CD4-positive, CD25-positive, alpha-beta regulatory T cell (primary cell): ENCODE results near the gene ACOD1. TPM values are rescaled to one million over a fixed set of nuclear protein-coding genes. Genes with fewer than 3 reads are reported as not detected.
"Not testable (repeated sequence)": the region's sequence is repeated elsewhere in the genome, so short reads cannot be mapped to it uniquely, and the experiment has no call there.

Experiments used
- ATAC-seq, 2 donors: fragments of 150-1000 bp; cut with Tn5 transposase; one replicate each; pipeline ENCODE4 v1.10.0; 2021; ENCODE audit warnings: low read depth in 2 of 2, moderate number of reproducible peaks in 2 of 2, moderate library complexity in 1 of 2
- DNase-seq, 3 donors: peaks; one replicate each; pipeline versions ENCODE4 v3.0.0 to v3.0.0-alpha.2; 2012 to 2022; ENCODE audit warnings: mixed read lengths in 1 of 3
- H3K27ac ChIP-seq: one replicate; pipeline ENCODE4 v1.7.0; 2013; ENCODE audit warnings: mild to moderate bottlenecking, low read length; ENCODE audit not compliant: insufficient read depth, poor library complexity, severe bottlenecking
- H3K27me3 ChIP-seq: one replicate; pipeline ENCODE4 v1.7.0; 2013; ENCODE audit warnings: low read length; ENCODE audit not compliant: control insufficient read depth, insufficient read depth
- H3K36me3 ChIP-seq: one replicate; pipeline ENCODE4 v1.7.0; 2013; ENCODE audit warnings: mild to moderate bottlenecking, low read length, moderate library complexity; ENCODE audit not compliant: control insufficient read depth, insufficient read depth
- H3K4me1 ChIP-seq: 2 replicates; pipeline ENCODE4 v1.7.0; 2013; ENCODE audit warnings: mild to moderate bottlenecking, low read length; ENCODE audit not compliant: insufficient read depth, control insufficient read depth, poor library complexity, severe bottlenecking
- H3K4me3 ChIP-seq: one replicate; pipeline ENCODE4 v1.7.0; 2013; ENCODE audit warnings: low read depth, mild to moderate bottlenecking, low read length, moderate library complexity
- H3K9me3 ChIP-seq, 2 experiments: 1 replicate in 1 of 2; 2 replicates in 1 of 2; pipeline ENCODE4 v1.7.0; 2013; ENCODE audit warnings: low read length in 2 of 2, mild to moderate bottlenecking in 1 of 2, moderate library complexity in 1 of 2; ENCODE audit not compliant: control insufficient read depth in 2 of 2
- H3K27ac Mint-ChIP-seq, 3 donors: one replicate each; pipeline ENCODE4 v1.8.0; 2020 to 2022; ENCODE audit warnings: mild to moderate bottlenecking in 3 of 3, mixed read lengths in 3 of 3, moderate library complexity in 2 of 3
- H3K27me3 Mint-ChIP-seq: one replicate; pipeline ENCODE4 v1.8.0; 2022; ENCODE audit warnings: mild to moderate bottlenecking, mixed read lengths
- H3K36me3 Mint-ChIP-seq: one replicate; pipeline ENCODE4 v1.8.0; 2020; ENCODE audit warnings: mixed read lengths
- H3K4me1 Mint-ChIP-seq, 4 donors: one replicate each; pipeline ENCODE4 v1.8.0; 2020 to 2022; ENCODE audit warnings: mixed read lengths in 4 of 4, mild to moderate bottlenecking in 1 of 4
- H3K4me3 Mint-ChIP-seq, 4 donors: one replicate each; pipeline ENCODE4 v1.8.0; 2020 to 2022; ENCODE audit warnings: mild to moderate bottlenecking in 4 of 4, mixed read lengths in 4 of 4, moderate library complexity in 3 of 4
- H3K9me3 Mint-ChIP-seq, 7 donors: one replicate each; pipeline ENCODE4 v1.8.0; 2020 to 2022; ENCODE audit warnings: mixed read lengths in 7 of 7, mild to moderate bottlenecking in 3 of 7, moderate library complexity in 2 of 7
- polyA plus RNA-seq, 4 donors: library from polyadenylated mRNA; unstranded; fragments of 300-500 nt; fragmentation: Illumina TruSeq; gene quantifications; one replicate each; pipeline ENCODE4 v1.2.3, GENCODE V29; 2021
- total RNA-seq: library from RNA; stranded (reverse); gene quantifications from one replicate; pipeline ENCODE4 v1.2.3, GENCODE V29; 2022

Gene ACOD1
- total RNA-seq: not detected
- not detected for polyA plus RNA-seq

GRCh38 chr13:76948149-76948548 lies at the start of gene ACOD1:
Gene ACOD1 (plus strand): TSS chr13:76948511. CDS start chr13:76948559, 48 bp downstream.
- no peak for ATAC-seq
- H3K27me3 Mint-ChIP-seq: peaks cover 11% of the 10 kb centered on the region
- H3K36me3 Mint-ChIP-seq: peaks cover 3% of the 10 kb centered on the region
- H3K27ac Mint-ChIP-seq: no peak within 1 kb of the TSS
- Histone ChIP-seq H3K4me1 (no peaks in the 10 kb centered on the region), H3K9me3 (peaks cover 0 to 3% of the 10 kb centered on the region in 2 experiments), H3K27me3 (peaks cover 6% of the 10 kb centered on the region), H3K36me3 (no peaks in the 10 kb centered on the region), H3K27ac (no peak within 1 kb of the TSS), H3K4me3 (no peak within 1 kb of the TSS)
- peaks cover 0 to 5% (median 3%) of the 10 kb centered on the region in 7 donors for H3K9me3 Mint-ChIP-seq
- no peak within 1 kb of the TSS for H3K4me3 Mint-ChIP-seq
- DNase-seq: no peak
- H3K4me1 Mint-ChIP-seq: no peaks in the 10 kb centered on the region

DNA sequence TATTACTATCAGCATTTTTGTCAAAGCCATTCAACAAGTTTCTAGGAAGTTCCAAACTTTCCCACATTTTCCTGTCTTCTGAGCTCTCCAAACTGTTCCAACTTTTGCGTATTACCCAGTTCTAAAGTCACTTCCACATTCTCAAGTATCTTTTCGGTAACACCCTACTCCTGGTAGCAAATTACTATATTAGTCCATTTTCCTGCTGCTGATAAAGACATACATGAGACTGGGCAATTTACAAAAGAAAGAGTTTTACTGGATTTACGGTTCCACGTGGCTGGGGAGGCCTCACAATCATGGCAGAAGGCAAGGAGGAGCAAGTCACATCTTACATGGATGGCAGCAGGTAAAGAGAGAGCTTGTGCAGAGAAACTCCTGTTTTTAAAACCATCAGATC lies 49.2 kb upstream of the ACOD1 start:
- H3K4me3 ChIP-seq, DNase-seq, H3K27ac ChIP-seq, H3K27ac Mint-ChIP-seq, H3K36me3 ChIP-seq, H3K4me1 Mint-ChIP-seq, H3K36me3 Mint-ChIP-seq, H3K4me3 Mint-ChIP-seq, H3K27me3 ChIP-seq, H3K4me1 ChIP-seq, ATAC-seq: not testable (repeated sequence)
- Mint-ChIP-seq H3K27me3 (peaks cover 46% of the 10 kb centered on the region), H3K9me3 (peaks cover 0 to 12% (median 2%) of the 10 kb centered on the region in 7 donors)
- H3K9me3 ChIP-seq: peaks cover 2 to 11% of the 10 kb centered on the region in 2 experiments

DNA sequence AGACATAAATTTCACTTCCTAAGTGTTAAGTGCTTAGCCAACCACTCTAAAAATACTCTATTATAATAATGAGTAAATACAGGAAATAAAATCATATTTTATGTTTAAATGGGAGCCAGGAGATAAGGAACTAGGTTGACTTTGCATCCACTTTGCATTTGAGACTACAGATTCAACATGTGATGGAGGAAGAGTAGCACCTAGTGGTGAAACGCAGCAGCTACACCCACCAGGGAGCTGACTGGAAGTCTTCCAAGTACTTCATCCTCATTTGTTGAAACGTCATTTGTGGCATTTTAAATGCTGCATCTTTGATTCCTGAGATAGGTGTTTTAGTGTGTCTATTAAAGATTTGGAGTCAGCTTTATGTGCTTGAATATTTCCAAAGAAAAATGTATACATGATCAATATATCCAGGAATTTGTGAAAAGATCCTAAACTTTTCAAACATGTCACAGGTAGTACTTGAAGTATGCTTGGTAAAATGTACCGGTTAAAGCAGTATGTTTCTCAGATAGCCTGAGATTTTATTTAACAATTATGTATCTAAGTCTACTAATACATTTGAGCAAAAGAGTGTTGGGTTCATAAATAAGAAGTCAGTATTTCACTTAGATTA lies 44.7 kb upstream of the ACOD1 start:
- Mint-ChIP-seq H3K4me1 (no peaks in the 10 kb centered on the region), H3K27ac (no peak overlapping the region), H3K36me3 (peaks cover 3% of the 10 kb centered on the region), H3K4me3 (no peak overlapping the region), H3K27me3 (peaks cover 25% of the 10 kb centered on the region), H3K9me3 (peaks cover 0 to 12% (median 2%) of the 10 kb centered on the region in 7 donors)
- no peak overlapping the region for H3K27ac ChIP-seq
- H3K27me3 ChIP-seq: peaks cover 6% of the 10 kb centered on the region
- H3K9me3 ChIP-seq: peaks cover 2 to 11% of the 10 kb centered on the region in 2 experiments
- H3K36me3 ChIP-seq: no peaks in the 10 kb centered on the region
- no peak overlapping the region for H3K4me3 ChIP-seq
- H3K4me1 ChIP-seq: no peaks in the 10 kb centered on the region
- peak; percentile 48 to 82 (median 67) for DNase-seq
- peak; percentile 79 to 80 for ATAC-seq

GRCh38 chr13:76904507-76904906 lies 43.8 kb upstream of the ACOD1 start:
- Mint-ChIP-seq H3K9me3 (peaks cover 0 to 3% (median 0%) of the 10 kb centered on the region in 7 donors), H3K4me3 (no peak overlapping the region)

GRCh38 chr13:76912476-76912875 lies 35.8 kb upstream of the ACOD1 start:
- no peak for ATAC-seq
- no peaks in the 10 kb centered on the region for H3K36me3 ChIP-seq
- no peaks in the 10 kb centered on the region for H3K4me1 ChIP-seq
- no peak overlapping the region for H3K4me3 Mint-ChIP-seq
- H3K27me3 Mint-ChIP-seq: peaks cover 18% of the 10 kb centered on the region
- no peaks in the 10 kb centered on the region for H3K27me3 ChIP-seq
- H3K36me3 Mint-ChIP-seq: no peaks in the 10 kb centered on the region
- H3K9me3 ChIP-seq: no peaks in the 10 kb centered on the region
- H3K4me3 ChIP-seq: no peak overlapping the region
- no peak overlapping the region for H3K27ac ChIP-seq
- H3K27ac Mint-ChIP-seq: no peak overlapping the region
- no peak for DNase-seq
- peaks cover 0 to 2% (median 0%) of the 10 kb centered on the region in 7 donors for H3K9me3 Mint-ChIP-seq
- H3K4me1 Mint-ChIP-seq: peaks cover 0 to 4% (median 0%) of the 10 kb centered on the region in 4 donors

More at GRCh38 chr13:76904507-76904906, 43.8 kb upstream of the ACOD1 start:
- Histone ChIP-seq H3K27ac (no peak overlapping the region), H3K36me3 (no peaks in the 10 kb centered on the region), H3K4me1 (no peaks in the 10 kb centered on the region), H3K27me3 (peaks cover 6% of the 10 kb centered on the region), H3K4me3 (no peak overlapping the region), H3K9me3 (peaks cover under 1 to 3% of the 10 kb centered on the region in 2 experiments)
- Mint-ChIP-seq H3K36me3 (no peaks in the 10 kb centered on the region), H3K27ac (no peak overlapping the region), H3K4me1 (peaks cover 0 to 4% (median 0%) of the 10 kb centered on the region in 4 donors), H3K27me3 (peaks cover 31% of the 10 kb centered on the region)
- ATAC-seq: no peak
- DNase-seq: no peak

GRCh38 chr13:76913898-76914297 lies 34.4 kb upstream of the ACOD1 start:
- DNase-seq (no peak), ATAC-seq (no peak)
- no peak overlapping the region for H3K27ac Mint-ChIP-seq
- peaks cover 0 to 2% (median 0%) of the 10 kb centered on the region in 7 donors for H3K9me3 Mint-ChIP-seq
- H3K4me3 ChIP-seq: no peak overlapping the region
- H3K27me3 ChIP-seq: no peaks in the 10 kb centered on the region
- no peaks in the 10 kb centered on the region for H3K36me3 Mint-ChIP-seq
- H3K4me3 Mint-ChIP-seq: no peak overlapping the region
- H3K9me3 ChIP-seq: no peaks in the 10 kb centered on the region
- no peak overlapping the region for H3K27ac ChIP-seq
- H3K36me3 ChIP-seq: no peaks in the 10 kb centered on the region
- H3K4me1 ChIP-seq: no peaks in the 10 kb centered on the region
- H3K27me3 Mint-ChIP-seq: peaks cover 18% of the 10 kb centered on the region
- peaks cover 0 to 4% (median 0%) of the 10 kb centered on the region in 4 donors for H3K4me1 Mint-ChIP-seq

GRCh38 chr13:76917095-76917494 lies 31.2 kb upstream of the ACOD1 start:
- Histone ChIP-seq H3K4me1 (no peaks in the 10 kb centered on the region), H3K36me3 (no peaks in the 10 kb centered on the region), H3K9me3 (peaks cover 0 to 2% of the 10 kb centered on the region in 2 experiments), H3K27ac (no peak overlapping the region), H3K27me3 (no peaks in the 10 kb centered on the region), H3K4me3 (no peak overlapping the region)
- DNase-seq (no peak), ATAC-seq (no peak)
- peaks cover 0 to 3% (median 0%) of the 10 kb centered on the region in 7 donors for H3K9me3 Mint-ChIP-seq
- H3K36me3 Mint-ChIP-seq: no peaks in the 10 kb centered on the region
- H3K27ac Mint-ChIP-seq: no peak overlapping the region
- no peaks in the 10 kb centered on the region for H3K4me1 Mint-ChIP-seq
- peaks cover 16% of the 10 kb centered on the region for H3K27me3 Mint-ChIP-seq
- H3K4me3 Mint-ChIP-seq: no peak overlapping the region
